ENCODE data around the gene SLC22A17.

DNA sequence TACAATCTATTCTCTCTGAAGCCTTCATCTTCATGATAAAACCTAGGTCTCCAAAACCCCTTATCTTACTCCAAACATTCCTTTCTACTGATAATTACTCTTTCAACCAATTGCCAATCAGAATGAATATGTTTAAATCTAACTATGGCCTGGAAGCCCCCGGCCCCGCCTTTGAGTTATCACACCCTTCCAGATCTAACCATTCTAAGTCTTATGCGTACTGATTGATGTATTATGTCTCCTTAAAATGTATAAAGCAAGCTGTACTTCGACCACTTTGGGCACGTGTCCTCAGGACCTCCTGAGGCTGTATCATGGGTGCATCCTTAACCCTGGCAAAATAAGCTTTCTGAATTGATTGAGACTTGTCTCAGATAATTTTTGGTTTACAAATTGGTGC lies 17.1 kb downstream of the SLC22A17 start:
- TF ChIP-seq EP300 (IDR thresholded peaks at IDR 0.05), result no peak
- TF ChIP-seq POLR2A (IDR thresholded peaks at IDR 0.05), result no peak

Measured in tibial nerve (tissue), 3 donors.